ENCODE measurements around the gene EPN2. TPM values are rescaled to one million over a fixed set of nuclear protein-coding genes. Genes with fewer than 3 reads are reported as not detected.

The EPN2 gene
- total RNA-seq, 2 experiments from 2014 or later = 20.1 to 20.4 TPM

GRCh38 chr17:19368229-19368628 lies 131.1 kb downstream of the EPN2 start:
- H4K20me1 ChIP-seq (ENCODE audit: insufficient read depth, low read length) = no peaks in the 10 kb centered on the region
- ChIA-PET CTCF (ENCODE audit: unreplicated experiment) (no interaction called here), POLR2A (interaction anchor here (1.0 to 1.6 kb wide), 2 partner anchors 10 to 29 kb away, joined by 3 to 4 read pairs; partner anchors contain the start of gene MAPK7)
- no peaks in the 10 kb centered on the region for H3K36me3 ChIP-seq (ENCODE audit: insufficient read depth, low read length)
- no peaks in the 10 kb centered on the region for H3K79me2 ChIP-seq (ENCODE audit: insufficient read depth, low read depth, low read length)
- H3K27ac ChIP-seq (ENCODE audit: low read depth, low read length, poor library complexity, severe bottlenecking) = no peak overlapping the region
- intact Hi-C loops (cut with micrococcal nuclease; ENCODE audit: unreplicated experiment) = no loop called here
- no peak for TF ChIP-seq EZH2phosphoT487 (IDR thresholded peaks at IDR 0.05; ENCODE audit: borderline replicate concordance, low read depth, low read length)
- no peak for TF ChIP-seq CTCF (conservative IDR thresholded peaks at IDR 0.05; ENCODE audit: low read length)
- no peaks in the 10 kb centered on the region for H3K9me3 ChIP-seq (ENCODE audit: low read length)
- no peaks in the 10 kb centered on the region for H3K9me2 ChIP-seq (ENCODE audit: insufficient read depth, low read length)
- H2AFZ ChIP-seq (ENCODE audit: low read length) = no peak overlapping the region
- no peak overlapping the region for H3K4me3 ChIP-seq (ENCODE audit: low read depth, low read length, poor library complexity, severe bottlenecking)
- peaks cover 26% of the 10 kb centered on the region for H3K4me1 ChIP-seq (ENCODE audit: insufficient read depth, low read length, poor library complexity, severe bottlenecking)
- no peak overlapping the region for H3K4me2 ChIP-seq (ENCODE audit: low read length)
- DNase-seq (ENCODE audit: low spot score) = no peak
- no TSS peak for BruUV-seq (replicated peaks)

GRCh38 chr17:19369107-19369778 lies 132.1 kb downstream of the EPN2 start:
- no peak for DNase-seq (ENCODE audit: low spot score)
- CTCF ChIA-PET (ENCODE audit: unreplicated experiment) = no interaction called here
- Histone ChIP-seq H3K79me2 (ENCODE audit: insufficient read depth, low read depth, low read length) (no peaks in the 10 kb centered on the region), H3K9me2 (ENCODE audit: insufficient read depth, low read length) (no peaks in the 10 kb centered on the region), H3K9me3 (ENCODE audit: low read length) (no peaks in the 10 kb centered on the region), H2AFZ (ENCODE audit: low read length) (no peak overlapping the region), H3K27ac (ENCODE audit: low read depth, low read length, poor library complexity, severe bottlenecking) (no peak overlapping the region), H4K20me1 (ENCODE audit: insufficient read depth, low read length) (no peaks in the 10 kb centered on the region), H3K4me2 (ENCODE audit: low read length) (no peak overlapping the region), H3K4me1 (ENCODE audit: insufficient read depth, low read length, poor library complexity, severe bottlenecking) (peaks cover 25% of the 10 kb centered on the region), H3K4me3 (ENCODE audit: low read depth, low read length, poor library complexity, severe bottlenecking) (no peak overlapping the region), H3K36me3 (ENCODE audit: insufficient read depth, low read length) (no peaks in the 10 kb centered on the region)
- no TSS peak for BruUV-seq (replicated peaks)
- intact Hi-C loops (cut with micrococcal nuclease; ENCODE audit: unreplicated experiment) = no loop called here
- no peak for TF ChIP-seq CTCF (conservative IDR thresholded peaks at IDR 0.05; ENCODE audit: low read length)
- TF ChIP-seq EZH2phosphoT487 (IDR thresholded peaks at IDR 0.05; ENCODE audit: borderline replicate concordance, low read depth, low read length) = no peak
- POLR2A ChIA-PET = interaction anchor here (1.0 to 1.6 kb wide), 3 partner anchors 9 to 28 kb away, joined by 3 to 4 read pairs (median 3); partner anchors contain the start of gene MAPK7

GRCh38 chr17:19369846-19370492 lies 132.8 kb downstream of the EPN2 start:
- TF ChIP-seq CTCF (conservative IDR thresholded peaks at IDR 0.05; ENCODE audit: low read length) (no peak), EZH2phosphoT487 (IDR thresholded peaks at IDR 0.05; ENCODE audit: borderline replicate concordance, low read depth, low read length) (no peak)
- Histone ChIP-seq H3K4me2 (ENCODE audit: low read length) (no peak overlapping the region), H3K4me3 (ENCODE audit: low read depth, low read length, poor library complexity, severe bottlenecking) (no peak overlapping the region), H4K20me1 (ENCODE audit: insufficient read depth, low read length) (no peaks in the 10 kb centered on the region), H3K27ac (ENCODE audit: low read depth, low read length, poor library complexity, severe bottlenecking) (no peak overlapping the region), H2AFZ (ENCODE audit: low read length) (no peak overlapping the region), H3K79me2 (ENCODE audit: insufficient read depth, low read depth, low read length) (no peaks in the 10 kb centered on the region), H3K9me3 (ENCODE audit: low read length) (no peaks in the 10 kb centered on the region), H3K36me3 (ENCODE audit: insufficient read depth, low read length) (no peaks in the 10 kb centered on the region), H3K9me2 (ENCODE audit: insufficient read depth, low read length) (no peaks in the 10 kb centered on the region), H3K4me1 (ENCODE audit: insufficient read depth, low read length, poor library complexity, severe bottlenecking) (peaks cover 25% of the 10 kb centered on the region)
- ChIA-PET CTCF (ENCODE audit: unreplicated experiment) (no interaction called here), POLR2A (interaction anchor here (1.6 kb wide), 1 partner anchor 16 kb away, joined by 3 read pairs; no protein-coding TSS in a partner anchor)
- BruUV-seq (replicated peaks) = no TSS peak
- intact Hi-C loops (cut with micrococcal nuclease; ENCODE audit: unreplicated experiment) = loop anchor here (10.0 kb wide), 1 partner anchor 275 kb away; the partner anchor contains the start of gene ALDH3A2
- no peak for DNase-seq (ENCODE audit: low spot score)

Data from OCI-LY7 (cell line).